GM18505 (cell line): Measurements from ENCODE around the gene CFAP54.
"Not testable (repeated sequence)": the region's sequence is repeated elsewhere in the genome, so short reads cannot be mapped to it uniquely, and the experiment has no call there.

Experiments used
- ATAC-seq: cut with Tn5 transposase; IDR thresholded peaks from one replicate; pipeline ENCODE4 v1.9.1; 2021; ENCODE audit not compliant: unreplicated experiment
- POLR2A ChIP-seq: IDR thresholded peaks from 4 replicates; pipeline ENCODE4 v1.6.1; 2011; ENCODE audit warnings: borderline replicate concordance; ENCODE audit not compliant: insufficient read depth, insufficient read length; ENCODE audit errors: extremely low read depth

Gene CFAP54

DNA sequence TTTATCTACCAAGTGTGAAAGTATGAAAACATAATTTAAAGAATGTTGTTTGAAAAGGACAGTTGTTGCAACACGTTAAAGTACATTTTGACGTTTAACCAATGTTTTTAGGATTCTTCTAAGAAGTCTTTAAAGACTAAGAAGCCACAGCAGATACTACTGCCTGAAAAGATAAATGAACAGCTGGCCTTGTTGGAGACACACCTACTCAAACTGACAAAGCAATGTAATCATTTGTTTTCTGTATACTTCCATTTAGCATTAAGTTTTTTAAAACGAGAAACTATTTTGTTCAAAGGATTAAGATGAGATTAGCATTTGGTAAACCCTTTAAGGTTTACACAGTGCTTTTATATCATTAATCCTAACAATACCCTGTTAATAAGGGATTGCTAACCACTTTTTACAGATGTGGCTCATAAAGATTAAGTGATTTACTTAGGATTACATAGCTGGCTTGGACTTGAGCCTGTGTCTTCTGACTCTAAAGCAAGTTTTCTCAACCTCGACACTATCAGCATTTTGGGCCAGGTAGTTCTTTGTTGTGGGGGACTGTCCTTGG lies 134.4 kb downstream of the CFAP54 start:
- TF ChIP-seq POLR2A, result no peak
- no peak for ATAC-seq

DNA sequence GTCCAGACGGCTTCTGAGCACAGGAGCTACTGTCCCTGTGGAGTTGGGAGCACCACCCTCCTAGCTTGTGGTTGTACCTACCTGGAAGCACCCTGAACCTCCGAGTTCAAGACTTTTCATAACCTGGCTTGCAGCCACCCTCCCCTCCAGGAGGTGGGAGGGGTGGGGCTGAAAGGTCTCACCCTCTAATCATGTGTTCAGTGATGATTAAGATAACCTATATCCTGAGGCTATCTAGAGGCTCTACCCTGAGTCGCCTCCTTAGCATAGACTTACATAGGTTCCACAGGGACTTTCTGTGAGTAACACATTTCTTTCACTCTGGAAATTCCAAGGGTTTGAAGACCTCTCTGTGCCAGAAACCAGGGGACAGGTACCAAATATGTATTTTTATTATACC lies 146.5 kb downstream of the CFAP54 start:
- TF ChIP-seq POLR2A, result no peak
- ATAC-seq, result no peak

DNA sequence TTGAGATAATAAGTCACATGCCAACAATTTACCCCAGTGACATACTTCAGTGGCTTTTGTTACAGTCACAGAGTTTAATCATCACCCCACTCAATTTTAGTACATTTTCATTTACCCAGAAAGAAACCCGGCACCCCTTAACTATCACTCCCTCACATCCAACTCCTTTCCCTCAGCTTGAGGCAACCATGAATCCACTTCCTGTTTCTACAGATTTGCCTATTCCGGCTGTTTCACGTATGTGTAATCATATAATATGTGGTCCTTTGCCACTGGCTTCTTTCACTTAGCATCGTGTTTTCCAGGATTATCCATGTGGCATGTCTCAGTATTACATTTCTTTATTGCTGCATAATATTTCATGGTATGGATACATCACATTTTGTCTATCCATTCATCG lies 147.5 kb downstream of the CFAP54 start:
- no peak for ATAC-seq
- no peak for TF ChIP-seq POLR2A

GRCh38 chr12:96648923-96649322 lies 159.5 kb downstream of the CFAP54 start:
- no peak for TF ChIP-seq POLR2A
- ATAC-seq, result no peak

GRCh38 chr12:96652870-96653269 lies 163.5 kb downstream of the CFAP54 start:
- TF ChIP-seq POLR2A, result no peak
- ATAC-seq, result no peak

DNA sequence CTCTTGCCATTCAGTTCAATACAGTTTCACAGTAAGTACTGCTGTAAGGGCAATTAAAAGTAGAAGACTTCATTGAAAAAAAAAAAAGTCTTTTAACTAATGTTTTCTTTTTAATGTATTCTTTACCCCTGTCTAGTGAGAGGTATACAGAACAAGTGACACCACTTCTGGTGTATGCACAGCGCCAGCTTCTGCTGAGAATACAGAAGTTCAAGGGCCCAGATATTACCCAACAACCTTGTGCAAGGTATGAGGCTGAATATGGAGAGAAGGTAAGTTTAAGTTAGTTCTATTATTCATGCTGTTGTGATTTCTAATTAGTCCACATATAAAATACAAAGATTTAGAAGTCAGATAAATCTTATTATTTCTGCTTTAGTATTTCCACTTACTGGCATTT lies 168.7 kb downstream of the CFAP54 start:
- no peak for TF ChIP-seq POLR2A
- ATAC-seq, result no peak

DNA sequence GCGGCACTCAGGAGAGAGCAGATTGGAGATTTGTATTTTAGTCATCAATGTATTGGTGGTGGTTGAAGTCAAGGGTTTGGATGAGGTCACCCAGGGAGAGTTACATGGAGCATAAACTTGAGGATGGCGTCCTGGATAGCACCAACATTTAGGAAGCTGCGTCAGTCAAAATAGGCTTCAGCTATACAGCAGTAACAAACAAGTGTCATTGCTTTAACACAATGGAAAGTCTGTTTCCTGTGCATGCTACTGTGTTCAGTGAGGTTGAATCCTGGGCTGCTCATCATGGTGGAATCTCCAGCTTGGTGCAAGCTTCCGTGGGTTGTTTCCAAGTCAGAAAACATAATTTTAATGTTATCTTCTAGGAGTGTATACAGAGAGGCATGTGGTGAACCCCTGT lies 180.4 kb downstream of the CFAP54 start:
- no peak for TF ChIP-seq POLR2A
- no peak for ATAC-seq

DNA sequence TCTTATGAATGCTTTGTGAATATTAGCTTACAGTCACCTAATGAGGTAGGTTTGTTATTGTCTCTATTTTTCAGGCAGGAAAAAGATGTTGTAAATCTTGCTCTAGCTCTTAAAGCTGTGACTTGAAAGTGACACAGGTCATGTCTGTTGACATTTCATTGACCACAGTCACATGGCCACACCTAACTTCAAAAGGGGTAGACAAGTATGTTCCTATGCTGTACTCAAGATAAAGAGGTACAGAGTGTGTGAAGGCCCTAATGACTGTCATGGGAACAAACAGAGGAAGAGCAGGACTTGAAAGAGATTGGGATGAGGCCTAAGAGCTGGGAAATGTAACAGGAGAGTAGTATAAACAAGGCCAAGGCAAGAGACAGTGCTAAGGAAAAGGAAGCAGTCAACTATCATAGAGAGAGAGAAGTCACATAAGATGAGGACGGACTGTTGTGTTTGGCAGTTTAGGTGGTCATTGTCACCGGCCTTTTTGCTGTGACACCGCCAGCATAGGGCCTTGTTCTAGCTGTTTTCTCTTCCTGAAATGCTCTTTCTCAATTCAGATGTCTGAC lies 181.0 kb downstream of the CFAP54 start:
- ATAC-seq, result no peak
- no peak for TF ChIP-seq POLR2A

GRCh38 chr12:96675519-96675918 lies 186.1 kb downstream of the CFAP54 start:
- ATAC-seq, result not testable (repeated sequence)

- ATAC-seq, result no peak
- no peak for TF ChIP-seq POLR2A
Observed at GRCh38 chr12:96677363-96677762, 188.0 kb downstream of the CFAP54 start.

DNA sequence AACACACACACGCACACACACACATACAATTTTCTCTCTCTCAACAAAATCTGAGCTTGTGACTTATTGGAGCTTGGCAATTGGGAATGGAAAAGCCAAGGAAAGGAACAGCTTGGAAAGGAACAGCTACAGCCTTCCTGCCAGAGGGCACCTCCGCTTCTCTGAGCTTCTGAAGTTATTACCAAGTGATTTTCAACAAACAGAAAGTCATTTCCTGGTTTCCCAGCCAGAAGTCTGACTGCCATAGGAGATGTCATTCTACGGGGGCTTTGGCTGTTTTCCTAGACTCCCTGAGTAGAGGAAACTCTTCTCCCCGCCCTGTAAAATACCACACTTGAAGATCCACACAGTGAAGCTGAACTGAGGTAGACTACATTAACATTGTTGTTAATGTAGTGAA lies 198.3 kb downstream of the CFAP54 start:
- no peak for ATAC-seq
- no peak for TF ChIP-seq POLR2A

- TF ChIP-seq POLR2A, result no peak
- ATAC-seq, result no peak
Observed at GRCh38 chr12:96698521-96698920, 209.1 kb downstream of the CFAP54 start.

GRCh38 chr12:96698965-96699364 lies 209.6 kb downstream of the CFAP54 start:
- no peak for ATAC-seq

GRCh38 chr12:96701856-96702255 lies 212.5 kb downstream of the CFAP54 start:
- TF ChIP-seq POLR2A, result no peak
- ATAC-seq, result no peak

More at GRCh38 chr12:96698965-96699364, 209.6 kb downstream of the CFAP54 start:
- TF ChIP-seq POLR2A, result no peak
